ENCODE measurements around the gene UQCRHL. TPM values are rescaled to one million over a fixed set of nuclear protein-coding genes. Genes with fewer than 3 reads are reported as not detected.
A peak's percentile ranks its signal among the peaks of the same experiment; 100 is the strongest.

The UQCRHL gene
- total RNA-seq, 2 experiments from 2014 or later = 1.8 to 1.9 TPM

DNA sequence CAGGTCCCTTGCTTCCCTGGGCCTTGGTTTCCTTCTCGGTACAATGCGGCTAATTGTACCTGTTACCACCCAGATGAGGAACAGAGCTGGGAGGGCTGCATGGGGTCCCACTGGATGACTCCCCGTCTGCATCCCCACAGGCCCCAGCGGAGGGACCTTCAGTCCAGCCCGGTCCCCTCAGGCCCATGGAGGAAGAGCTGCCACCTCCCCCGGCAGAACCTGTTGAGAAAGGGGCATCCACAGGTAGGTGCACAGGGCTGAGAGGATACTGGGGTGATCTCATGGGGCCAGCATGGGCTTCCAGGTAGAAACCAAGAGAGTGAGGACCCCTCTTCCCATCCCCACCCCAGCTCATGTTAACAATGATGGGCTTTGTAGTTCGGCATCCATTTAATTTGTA, 39.1 kb downstream of the UQCRHL start:
- DNase-seq (no peak), ATAC-seq (ENCODE audit: low read depth) (no peak)
- H3K4me3 Mint-ChIP-seq = no peak overlapping the region
- no peaks in the 10 kb centered on the region for H3K4me1 Mint-ChIP-seq
- H3K9me3 Mint-ChIP-seq = no peaks in the 10 kb centered on the region
- POLR2A ChIA-PET = no interaction called here
- H3K27me3 Mint-ChIP-seq = peaks cover 2% of the 10 kb centered on the region
- no peaks in the 10 kb centered on the region for H3K36me3 Mint-ChIP-seq
- H3K27ac Mint-ChIP-seq = no peak overlapping the region

DNA sequence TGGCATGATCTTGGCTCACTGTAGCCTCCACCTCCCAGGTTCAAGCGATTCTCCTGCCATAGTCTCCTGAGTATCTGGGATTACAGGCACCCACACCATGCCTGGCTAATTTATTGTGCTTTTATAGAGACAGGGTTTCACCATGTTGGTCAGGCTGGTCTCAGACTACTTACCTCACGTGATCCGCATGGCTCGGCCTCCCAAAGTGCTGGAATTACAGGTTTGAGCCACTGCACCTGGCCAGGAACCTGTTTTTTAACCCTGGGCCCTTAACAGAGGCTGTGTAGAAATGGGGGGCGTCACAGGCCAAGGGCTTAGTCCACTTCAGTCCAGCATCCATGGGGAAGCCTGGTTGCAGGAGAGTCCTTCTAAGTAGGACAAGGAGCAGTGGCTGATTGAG, 39.5 kb downstream of the UQCRHL start:
- Mint-ChIP-seq H3K27me3 (peaks cover 4% of the 10 kb centered on the region), H3K4me1 (no peaks in the 10 kb centered on the region), H3K9me3 (no peaks in the 10 kb centered on the region), H3K4me3 (no peak overlapping the region), H3K36me3 (no peaks in the 10 kb centered on the region), H3K27ac (no peak overlapping the region)
- no peak for DNase-seq
- POLR2A ChIA-PET = no interaction called here
- no peak for ATAC-seq (ENCODE audit: low read depth)

DNA sequence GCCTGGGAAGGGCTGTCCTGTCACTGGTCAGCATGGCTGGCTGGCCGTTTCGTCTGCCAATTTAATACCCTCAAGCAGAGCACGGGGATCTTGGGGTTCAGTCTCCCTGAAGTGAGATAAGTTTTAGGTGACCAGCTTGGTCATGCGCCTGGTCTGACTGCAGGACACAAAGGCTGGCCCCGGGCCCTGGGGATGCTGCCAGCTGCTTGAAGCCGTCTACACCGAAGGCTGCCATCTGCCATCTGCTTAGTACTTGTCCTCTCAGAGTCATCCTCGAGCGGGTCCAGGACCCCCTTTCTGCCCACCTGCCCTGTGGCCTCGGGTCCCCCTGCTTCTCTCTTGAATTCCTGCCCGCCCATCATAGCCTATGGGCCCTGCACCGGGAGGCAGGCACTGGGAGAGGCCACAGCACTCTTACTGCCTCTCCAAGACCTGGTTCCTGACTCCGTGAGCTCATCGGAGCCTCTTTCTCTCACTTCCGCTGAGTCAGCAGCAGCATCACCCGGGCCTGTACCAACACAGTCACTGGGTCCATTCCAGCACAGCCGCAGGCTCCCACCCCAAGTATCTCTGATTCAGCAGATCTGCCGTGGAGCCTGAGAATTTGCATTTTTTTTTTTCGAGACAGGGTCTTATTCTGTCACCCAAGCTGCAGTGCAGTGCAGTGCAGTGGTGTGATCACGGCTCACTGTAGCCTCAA, 41.8 kb downstream of the UQCRHL start:
- Mint-ChIP-seq H3K36me3 (no peaks in the 10 kb centered on the region), H3K4me3 (no peak overlapping the region), H3K4me1 (no peaks in the 10 kb centered on the region), H3K27me3 (peaks cover 19% of the 10 kb centered on the region), H3K9me3 (no peaks in the 10 kb centered on the region), H3K27ac (no peak overlapping the region)
- ATAC-seq (ENCODE audit: low read depth) (no peak), DNase-seq (no peak)
- POLR2A ChIA-PET = no interaction called here

DNA sequence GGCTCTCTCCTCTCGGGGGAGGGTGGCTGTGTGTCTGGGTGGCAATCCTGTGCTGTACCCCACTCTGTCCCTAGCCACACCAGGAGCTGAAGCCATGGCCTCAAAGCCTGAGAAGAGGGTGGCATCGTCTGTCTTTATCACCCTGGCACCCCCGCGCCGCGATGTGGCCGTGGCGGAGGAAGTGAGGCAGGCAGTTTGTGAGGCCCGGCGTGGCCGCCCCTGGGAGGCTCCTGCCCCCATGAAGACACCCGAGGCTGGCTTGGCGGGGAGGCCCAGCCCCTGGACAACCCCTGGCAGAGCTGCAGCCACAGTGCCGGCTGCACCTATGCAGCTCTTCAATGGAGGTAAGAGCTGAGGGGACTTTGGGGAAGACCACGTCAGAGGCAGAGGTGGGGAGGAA, 42.6 kb downstream of the UQCRHL start:
- ATAC-seq (ENCODE audit: low read depth) (no peak), DNase-seq (no peak)
- H3K27me3 Mint-ChIP-seq = peaks cover 26% of the 10 kb centered on the region
- POLR2A ChIA-PET = no interaction called here
- no peaks in the 10 kb centered on the region for H3K4me1 Mint-ChIP-seq
- H3K4me3 Mint-ChIP-seq = no peak overlapping the region
- H3K9me3 Mint-ChIP-seq = no peaks in the 10 kb centered on the region
- no peaks in the 10 kb centered on the region for H3K36me3 Mint-ChIP-seq
- H3K27ac Mint-ChIP-seq = no peak overlapping the region

DNA sequence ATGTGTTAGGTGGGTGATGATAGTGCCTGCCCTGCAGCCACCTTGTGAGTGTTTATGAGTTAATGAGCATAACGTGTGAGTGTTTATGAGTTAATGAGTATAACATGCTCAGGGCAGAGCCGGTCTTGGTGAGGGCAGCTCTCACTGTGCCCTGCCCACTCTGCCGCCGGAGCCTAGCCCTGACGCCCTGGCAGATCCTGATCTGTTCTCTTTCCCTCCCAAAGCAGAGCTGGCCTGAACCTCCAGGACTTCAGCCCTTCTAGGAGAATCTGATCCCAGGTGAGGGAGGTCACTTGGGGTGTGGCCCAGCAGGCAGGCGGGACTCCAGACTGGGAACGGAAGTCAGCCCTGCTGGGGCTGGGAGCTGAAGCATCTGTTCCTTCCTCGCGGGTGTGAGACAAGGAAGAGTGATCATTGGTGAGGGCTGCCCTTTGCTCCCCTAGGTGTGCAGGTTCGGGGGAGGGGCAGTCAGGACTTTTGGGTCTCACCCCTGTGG, 43.1 kb downstream of the UQCRHL start:
- DNase-seq (no peak), ATAC-seq (ENCODE audit: low read depth) (no peak)
- no peaks in the 10 kb centered on the region for H3K36me3 Mint-ChIP-seq
- POLR2A ChIA-PET = no interaction called here
- H3K27me3 Mint-ChIP-seq = peaks cover 32% of the 10 kb centered on the region
- H3K4me3 Mint-ChIP-seq = no peak overlapping the region
- H3K9me3 Mint-ChIP-seq = no peaks in the 10 kb centered on the region
- H3K4me1 Mint-ChIP-seq = no peaks in the 10 kb centered on the region
- H3K27ac Mint-ChIP-seq = no peak overlapping the region

DNA sequence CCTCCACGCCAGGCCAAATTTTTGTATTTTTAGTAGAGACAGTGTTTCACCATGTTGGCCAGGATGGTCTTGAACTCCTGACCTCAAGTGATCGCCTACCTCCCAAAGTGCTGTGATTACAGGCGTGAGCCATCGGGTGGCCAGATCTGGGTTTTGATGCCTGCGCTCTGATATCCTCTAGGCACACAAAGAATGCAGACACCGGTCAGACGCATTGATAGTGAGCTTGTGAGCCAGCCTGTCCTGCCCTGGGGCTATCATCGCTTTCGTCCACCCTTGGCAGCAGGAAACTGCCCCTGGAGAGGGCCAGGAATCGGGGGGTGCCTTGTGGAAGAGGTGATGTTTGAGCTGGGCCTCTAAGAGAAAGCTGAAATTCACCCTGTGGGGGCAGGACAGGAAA, 44.9 kb downstream of the UQCRHL start:
- DNase-seq (no peak), ATAC-seq (ENCODE audit: low read depth) (no peak)
- POLR2A ChIA-PET = no interaction called here
- Mint-ChIP-seq H3K9me3 (no peaks in the 10 kb centered on the region), H3K4me1 (peaks cover 2% of the 10 kb centered on the region), H3K36me3 (no peaks in the 10 kb centered on the region), H3K27me3 (peaks cover 38% of the 10 kb centered on the region), H3K4me3 (no peak overlapping the region), H3K27ac (no peak overlapping the region)

DNA sequence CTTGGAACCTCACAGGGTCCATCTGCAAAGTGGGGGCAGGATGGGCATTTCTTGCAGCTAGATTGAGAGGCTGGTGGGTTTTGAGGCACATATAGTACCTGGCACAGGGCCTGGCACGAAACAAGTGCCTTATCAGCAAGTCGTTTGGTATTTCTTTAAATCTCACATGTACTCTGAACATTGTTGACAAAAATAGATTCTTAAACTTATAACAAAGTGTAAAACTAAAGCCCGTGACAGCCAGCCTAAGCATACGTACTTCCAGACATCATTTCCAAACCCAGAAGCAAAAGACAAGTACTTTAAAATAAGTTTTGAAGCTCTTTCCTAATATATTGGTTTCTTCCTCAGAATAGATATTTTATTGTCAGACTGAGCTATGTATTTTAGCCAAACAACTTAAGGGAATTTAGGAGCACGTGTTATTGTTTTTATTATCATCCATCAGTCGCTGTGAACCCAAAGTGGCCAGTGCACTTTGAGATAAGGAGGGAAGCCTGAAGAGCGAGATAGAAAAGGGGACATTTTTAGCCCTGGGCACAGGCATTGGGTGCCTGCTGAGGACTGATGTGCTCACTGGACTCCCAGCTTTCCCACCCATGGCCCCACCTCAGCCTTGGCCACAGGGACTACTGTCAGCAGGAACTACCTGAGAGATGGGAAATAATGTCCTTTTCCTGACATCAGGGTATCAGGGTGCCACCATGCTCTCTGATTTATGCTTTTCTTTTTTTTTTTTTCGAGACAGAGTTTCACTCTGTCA, 45.9 kb downstream of the UQCRHL start:
- no peaks in the 10 kb centered on the region for H3K36me3 Mint-ChIP-seq
- peaks cover 47% of the 10 kb centered on the region for H3K27me3 Mint-ChIP-seq
- H3K9me3 Mint-ChIP-seq = no peaks in the 10 kb centered on the region
- H3K4me1 Mint-ChIP-seq = peaks cover 2% of the 10 kb centered on the region
- DNase-seq (no peak), ATAC-seq (ENCODE audit: low read depth) (no peak)
- POLR2A ChIA-PET = no interaction called here
- no peak overlapping the region for H3K4me3 Mint-ChIP-seq
- H3K27ac Mint-ChIP-seq = no peak overlapping the region

DNA sequence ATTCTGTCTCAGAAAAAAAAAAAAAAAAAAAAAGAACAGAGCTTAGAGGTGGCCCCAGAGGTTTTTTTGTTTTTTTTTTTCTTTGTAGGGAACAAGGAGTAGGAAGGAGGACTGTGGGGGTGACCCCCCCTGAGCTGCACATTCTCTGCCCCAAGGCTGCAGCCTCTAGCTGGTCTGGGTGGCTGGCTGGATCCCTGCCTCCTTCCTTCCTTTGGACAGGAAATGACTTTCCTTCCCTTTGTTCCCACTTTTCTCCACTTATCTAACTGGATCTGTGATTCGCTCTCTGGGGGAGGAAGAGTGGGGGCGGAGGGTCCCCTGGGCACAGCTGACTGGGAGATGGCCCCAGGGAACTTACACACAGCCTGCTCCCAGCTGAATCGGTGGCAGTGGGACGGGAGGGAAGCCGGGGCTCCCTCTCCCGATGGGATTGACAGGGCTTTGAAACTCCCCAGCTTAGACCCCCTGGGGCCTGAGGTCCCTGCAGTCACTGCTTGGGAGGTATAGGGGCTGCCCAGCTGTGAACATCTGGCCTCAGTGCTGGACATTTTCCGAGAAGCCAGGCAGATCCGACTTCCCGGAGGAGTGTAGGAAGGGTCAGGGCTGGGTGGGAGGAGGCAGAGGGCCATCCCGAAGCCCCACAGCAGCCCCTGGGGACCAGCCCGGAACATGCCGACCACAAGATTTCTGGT, 46.8 kb downstream of the UQCRHL start:
- no peak overlapping the region for H3K27ac Mint-ChIP-seq
- POLR2A ChIA-PET = interaction anchor here (0.7 kb wide), 1 partner anchor 51 kb away, joined by 3 read pairs; no protein-coding TSS in a partner anchor
- ATAC-seq (ENCODE audit: low read depth) = no peak
- H3K4me3 Mint-ChIP-seq = no peak overlapping the region
- peaks cover 7% of the 10 kb centered on the region for H3K4me1 Mint-ChIP-seq
- no peaks in the 10 kb centered on the region for H3K36me3 Mint-ChIP-seq
- DNase-seq = no peak
- peaks cover 53% of the 10 kb centered on the region for H3K27me3 Mint-ChIP-seq
- H3K9me3 Mint-ChIP-seq = no peaks in the 10 kb centered on the region

DNA sequence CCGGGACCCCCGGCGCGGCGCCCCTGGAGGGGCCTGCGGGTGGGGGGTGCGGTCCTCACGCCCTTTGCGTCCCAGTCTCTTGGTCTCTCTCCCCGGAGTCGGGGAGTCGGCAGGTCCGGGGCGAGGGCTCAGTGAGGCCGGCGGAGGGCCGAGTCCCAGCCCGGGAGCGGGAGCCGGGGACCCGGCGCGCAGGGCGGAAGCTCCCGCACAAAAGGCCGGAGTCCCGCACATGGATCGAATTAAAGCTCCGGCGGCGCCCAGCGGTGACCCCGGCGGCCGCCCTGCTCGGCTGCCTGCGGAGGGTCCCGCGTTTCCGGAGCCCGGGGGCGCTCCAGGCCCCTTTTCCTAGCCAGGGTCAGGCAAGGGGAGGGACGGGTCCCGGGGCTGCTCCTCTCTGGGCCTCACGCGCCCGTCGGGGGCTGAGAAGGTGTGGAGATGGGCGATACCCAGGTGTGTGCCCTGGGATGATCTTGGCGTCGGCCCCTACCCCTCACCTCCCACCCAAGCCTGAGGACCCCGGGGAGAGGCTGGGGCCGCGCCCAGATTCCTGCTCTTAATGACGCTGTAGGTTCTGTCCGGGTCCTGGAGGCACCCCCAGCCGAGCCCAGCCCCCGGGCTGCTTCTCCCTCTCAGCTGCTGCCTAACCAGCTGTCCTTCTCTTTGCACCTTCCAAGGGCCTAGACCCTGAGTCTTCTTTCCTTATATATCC, 48.3 kb downstream of the UQCRHL start:
- DNase-seq (peak; percentile 47), ATAC-seq (ENCODE audit: low read depth) (peak; percentile 21)
- Mint-ChIP-seq H3K27me3 (peaks cover 60% of the 10 kb centered on the region), H3K27ac (no peak overlapping the region), H3K4me3 (no peak overlapping the region), H3K4me1 (peaks cover 7% of the 10 kb centered on the region), H3K9me3 (no peaks in the 10 kb centered on the region), H3K36me3 (no peaks in the 10 kb centered on the region)
- POLR2A ChIA-PET = no interaction called here

DNA sequence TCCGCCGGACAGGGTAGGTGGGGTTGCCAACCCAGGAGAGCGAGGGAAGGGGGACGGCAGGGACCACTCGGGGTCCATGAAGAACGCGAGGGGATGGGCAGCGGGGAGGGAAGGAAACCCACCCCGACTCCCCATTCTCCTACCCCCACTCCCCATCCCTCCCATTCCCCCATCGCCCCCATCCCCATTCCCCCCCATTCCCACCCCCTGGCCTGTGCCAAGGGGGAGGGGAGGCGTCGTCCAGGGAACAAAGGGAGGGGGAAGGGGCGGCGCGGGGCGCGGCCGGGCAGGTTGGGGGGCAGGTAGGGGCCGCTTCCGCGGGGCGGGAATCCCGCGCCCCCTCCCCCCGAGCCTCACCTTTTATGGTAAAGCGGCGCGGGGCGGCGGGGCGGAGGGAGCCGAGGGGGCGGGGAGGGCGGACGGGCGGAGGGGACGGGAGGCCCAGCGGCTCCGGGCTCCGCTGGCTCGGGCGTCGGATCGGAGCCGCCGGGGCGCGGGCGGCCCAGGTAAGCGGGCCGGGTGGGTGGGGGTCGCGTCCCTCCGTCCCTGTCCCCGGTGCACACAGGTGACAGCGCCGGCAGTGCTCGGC, 49.0 kb downstream of the UQCRHL start, which contains the start of gene FBLIM1:
Gene FBLIM1, plus strand, starts transcription at position 453 of the 589 bp plus-strand sequence. CDS start 6,189 bp downstream, outside the sequence.
- Mint-ChIP-seq H3K27me3 (peaks cover 60% of the 10 kb centered on the region), H3K4me3 (peak within 1 kb of the TSS; percentile 47), H3K36me3 (no peaks in the 10 kb centered on the region), H3K4me1 (peaks cover 7% of the 10 kb centered on the region), H3K9me3 (no peaks in the 10 kb centered on the region), H3K27ac (no peak within 1 kb of the TSS)
- DNase-seq = no peak
- ATAC-seq (ENCODE audit: low read depth) = no peak
- POLR2A ChIA-PET = no interaction called here

DNA sequence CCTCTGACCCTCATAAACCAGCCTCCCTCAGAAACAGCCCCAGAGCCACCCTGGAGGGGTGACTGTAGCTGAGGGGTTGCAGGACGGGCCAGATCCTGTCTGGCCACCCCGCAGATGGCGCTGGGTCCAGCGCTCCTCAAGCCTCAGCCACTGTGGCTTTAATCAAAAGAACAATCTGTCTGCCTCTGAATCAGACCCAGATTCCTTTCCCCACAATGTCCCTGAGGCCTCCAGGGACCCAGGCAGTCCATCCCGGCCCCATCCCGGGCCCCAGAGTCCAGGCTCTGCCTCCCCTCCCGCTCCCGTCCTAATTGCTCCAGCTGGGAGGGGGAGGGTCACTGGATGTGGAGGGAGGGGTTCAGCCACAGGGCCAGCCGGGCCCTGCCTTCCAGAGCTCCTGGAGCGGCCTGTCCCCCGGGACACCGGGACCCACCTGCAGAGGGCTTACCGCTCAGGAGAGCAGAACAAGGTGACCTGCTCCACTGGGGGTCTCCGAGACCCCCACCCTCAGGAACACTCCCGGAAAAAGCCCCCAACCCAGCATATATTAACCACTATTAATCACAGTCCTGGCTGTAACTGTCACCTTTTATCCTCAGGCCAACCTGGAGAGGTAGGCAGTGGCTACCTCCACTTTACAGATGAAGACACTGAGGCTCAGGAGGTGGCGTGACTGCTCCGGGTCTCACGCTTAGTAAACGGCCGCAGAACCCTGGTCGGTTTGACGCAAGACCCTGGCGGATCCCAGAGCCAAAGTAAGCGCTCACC, 49.7 kb downstream of the UQCRHL start:
- Mint-ChIP-seq H3K27ac (no peak overlapping the region), H3K9me3 (no peaks in the 10 kb centered on the region), H3K4me3 (peak overlapping the region; percentile 47), H3K36me3 (no peaks in the 10 kb centered on the region), H3K4me1 (peaks cover 7% of the 10 kb centered on the region), H3K27me3 (peaks cover 61% of the 10 kb centered on the region)
- DNase-seq = no peak
- ATAC-seq (ENCODE audit: low read depth) = no peak
- POLR2A ChIA-PET = no interaction called here
